SU-DHL-6 (cell line): ENCODE data around the gene DENND2C.

Experiments
- CTCF ChIP-seq: fragments of 200-600 bp; sonication (generic); IDR thresholded peaks from one replicate; pipeline ENCODE4 v1.5.1; 2017; ENCODE audit warnings: antibody characterized with exemption, mild to moderate bottlenecking, low read length, moderate library complexity; ENCODE audit not compliant: insufficient read depth, poor library complexity, severe bottlenecking
- EZH2phosphoT487 ChIP-seq: fragments of 200-600 bp; sonication (generic), shearing (Covaris generic); conservative IDR thresholded peaks from 2 replicates; pipeline ENCODE4 v1.6.1; 2018; ENCODE audit warnings: mild to moderate bottlenecking, antibody characterized with exemption, low read length, moderate library complexity, mixed read lengths

- no peak for TF ChIP-seq CTCF
- no peak for TF ChIP-seq EZH2phosphoT487
Measured at GRCh38 chr1:114692947-114693346, 23.1 kb upstream of the DENND2C start.
